HL-60 (cell line): ENCODE results near the gene TRIP13.

Experiments used
- DNase-seq, 2 experiments: peaks; one replicate each; pipeline ENCODE4 v3.0.0-alpha.2; 2010 to 2020; ENCODE audit warnings: low read depth in 1 of 2, low spot score in 1 of 2
- H3K27ac ChIP-seq: fragments of 250-450 bp; sonication (Bioruptor Pico); replicated peaks from 2 replicates; pipeline ENCODE4 v1.5.1; 2020; ENCODE audit warnings: mild to moderate bottlenecking, moderate library complexity
- H3K27me3 ChIP-seq: fragments of 250-450 bp; sonication (Bioruptor Pico); 2 replicates; pipeline ENCODE4 v1.5.1; 2021; ENCODE audit warnings: mild to moderate bottlenecking, moderate library complexity; ENCODE audit not compliant: insufficient read depth, poor library complexity, severe bottlenecking
- H3K4me3 ChIP-seq: replicated peaks from 2 replicates; pipeline ENCODE4 v1.5.1; 2011; ENCODE audit warnings: mild to moderate bottlenecking, control low read depth, low read length; ENCODE audit not compliant: insufficient read depth
- CTCF ChIP-seq: IDR thresholded peaks from one replicate; pipeline ENCODE4 v1.5.1; 2011; ENCODE audit warnings: low read length, control low read depth, inconsistent platforms; ENCODE audit not compliant: insufficient read depth
- GABPA ChIP-seq: IDR thresholded peaks from 2 replicates; pipeline ENCODE4 v1.6.1; 2012; ENCODE audit warnings: low read depth
- POLR2AphosphoS5 ChIP-seq: IDR thresholded peaks from 2 replicates; pipeline ENCODE4 v1.6.1; 2012; ENCODE audit warnings: low read depth
- SPI1 ChIP-seq: IDR thresholded peaks from 2 replicates; pipeline ENCODE4 v1.6.1; 2012; ENCODE audit warnings: low read depth, mild to moderate bottlenecking, borderline replicate concordance
- TF ChIP-seq, protein P1 (sequence below): IDR thresholded peaks from 2 replicates; pipeline ENCODE4 v1.6.1; 2012; ENCODE audit warnings: low read depth; ENCODE audit not compliant: insufficient replicate concordance

Gene TRIP13

DNA sequence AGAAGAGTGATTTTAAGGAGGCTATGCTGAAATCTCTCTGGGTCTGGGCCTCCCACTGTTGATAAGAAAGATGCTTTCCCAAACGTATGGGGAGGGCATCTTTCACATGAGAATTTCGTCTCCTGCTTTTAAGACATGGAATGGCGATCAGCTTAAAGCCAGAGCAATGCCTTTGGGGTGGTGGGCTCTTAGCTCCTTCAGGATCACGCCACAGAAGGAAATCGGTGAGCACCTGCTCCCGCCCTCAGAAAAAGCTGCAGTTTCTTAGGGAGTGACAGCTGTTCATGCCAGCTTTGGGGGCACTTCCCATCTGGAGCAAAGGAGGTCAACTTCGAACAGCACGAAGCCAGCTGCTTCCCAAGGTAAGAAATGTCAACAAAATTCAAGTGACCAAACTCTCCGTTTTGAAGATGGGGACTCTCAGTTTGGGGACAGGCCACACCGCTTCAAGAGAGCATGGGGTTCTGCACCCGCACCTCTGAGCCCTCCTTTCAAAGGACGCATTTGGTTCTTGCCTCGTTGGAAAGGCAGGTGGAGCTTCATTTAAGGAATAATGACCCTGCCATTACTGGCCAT, 39.0 kb downstream of the TRIP13 start:
- DNase-seq: no peak
- H3K27me3 ChIP-seq: no peaks in the 10 kb centered on the region
- H3K4me3 ChIP-seq: no peak overlapping the region
- TF ChIP-seq, protein P1, sequence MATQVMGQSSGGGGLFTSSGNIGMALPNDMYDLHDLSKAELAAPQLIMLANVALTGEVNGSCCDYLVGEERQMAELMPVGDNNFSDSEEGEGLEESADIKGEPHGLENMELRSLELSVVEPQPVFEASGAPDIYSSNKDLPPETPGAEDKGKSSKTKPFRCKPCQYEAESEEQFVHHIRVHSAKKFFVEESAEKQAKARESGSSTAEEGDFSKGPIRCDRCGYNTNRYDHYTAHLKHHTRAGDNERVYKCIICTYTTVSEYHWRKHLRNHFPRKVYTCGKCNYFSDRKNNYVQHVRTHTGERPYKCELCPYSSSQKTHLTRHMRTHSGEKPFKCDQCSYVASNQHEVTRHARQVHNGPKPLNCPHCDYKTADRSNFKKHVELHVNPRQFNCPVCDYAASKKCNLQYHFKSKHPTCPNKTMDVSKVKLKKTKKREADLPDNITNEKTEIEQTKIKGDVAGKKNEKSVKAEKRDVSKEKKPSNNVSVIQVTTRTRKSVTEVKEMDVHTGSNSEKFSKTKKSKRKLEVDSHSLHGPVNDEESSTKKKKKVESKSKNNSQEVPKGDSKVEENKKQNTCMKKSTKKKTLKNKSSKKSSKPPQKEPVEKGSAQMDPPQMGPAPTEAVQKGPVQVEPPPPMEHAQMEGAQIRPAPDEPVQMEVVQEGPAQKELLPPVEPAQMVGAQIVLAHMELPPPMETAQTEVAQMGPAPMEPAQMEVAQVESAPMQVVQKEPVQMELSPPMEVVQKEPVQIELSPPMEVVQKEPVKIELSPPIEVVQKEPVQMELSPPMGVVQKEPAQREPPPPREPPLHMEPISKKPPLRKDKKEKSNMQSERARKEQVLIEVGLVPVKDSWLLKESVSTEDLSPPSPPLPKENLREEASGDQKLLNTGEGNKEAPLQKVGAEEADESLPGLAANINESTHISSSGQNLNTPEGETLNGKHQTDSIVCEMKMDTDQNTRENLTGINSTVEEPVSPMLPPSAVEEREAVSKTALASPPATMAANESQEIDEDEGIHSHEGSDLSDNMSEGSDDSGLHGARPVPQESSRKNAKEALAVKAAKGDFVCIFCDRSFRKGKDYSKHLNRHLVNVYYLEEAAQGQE: no peak
- TF ChIP-seq POLR2AphosphoS5 (no peak), SPI1 (no peak), GABPA (no peak), CTCF (no peak)
- no peak overlapping the region for H3K27ac ChIP-seq

- TF ChIP-seq GABPA: no peak
- TF ChIP-seq CTCF: no peak
- TF ChIP-seq SPI1: no peak
- no peak for TF ChIP-seq POLR2AphosphoS5
- TF ChIP-seq, protein P1: no peak
- no peak overlapping the region for H3K27ac ChIP-seq
- no peak for DNase-seq
- no peaks in the 10 kb centered on the region for H3K27me3 ChIP-seq
- H3K4me3 ChIP-seq: no peak overlapping the region
Measured at GRCh38 chr5:932151-932627, 39.5 kb downstream of the TRIP13 start.

- no peak for TF ChIP-seq CTCF
- no peak for TF ChIP-seq POLR2AphosphoS5
- TF ChIP-seq, protein P1: no peak
- no peak for TF ChIP-seq SPI1
- no peak for TF ChIP-seq GABPA
- no peak for DNase-seq
Measured at GRCh38 chr5:932628-933250, 40.1 kb downstream of the TRIP13 start.

More at GRCh38 chr5:932628-933250, 40.1 kb downstream of the TRIP13 start:
- Histone ChIP-seq H3K27me3 (no peaks in the 10 kb centered on the region), H3K27ac (no peak overlapping the region), H3K4me3 (no peak overlapping the region)
